Measurements from ENCODE around the gene SCAPER. TPM values are rescaled to one million over a fixed set of nuclear protein-coding genes. Genes with fewer than 3 reads are reported as not detected.
"Not testable (repeated sequence)": the region's sequence is repeated elsewhere in the genome, so short reads cannot be mapped to it uniquely, and the experiment has no call there.

The SCAPER gene
- total RNA-seq, 1 experiment from 2014 or later: 21.5 TPM

GRCh38 chr15:76687592-76687991 is 217.5 kb downstream of the SCAPER start:
- DNase-seq (ENCODE audit: low spot score); H3K27me3 ChIP-seq (replicated peaks; ENCODE audit: insufficient read depth, low read depth, low read length, poor library complexity); CTCF ChIA-PET; H3K9me3 ChIP-seq (ENCODE audit: low read depth, low read length, poor library complexity, severe bottlenecking); H3K27ac ChIP-seq (ENCODE audit: low read depth, low read length, poor library complexity, severe bottlenecking); H3K36me3 ChIP-seq (ENCODE audit: insufficient read depth, low read length, poor library complexity, severe bottlenecking); H3K4me3 ChIP-seq (ENCODE audit: low read depth, low read length, poor library complexity, severe bottlenecking); intact Hi-C loops (cut with micrococcal nuclease; ENCODE audit: unreplicated experiment); BruUV-seq (replicated peaks); POLR2A ChIA-PET (ENCODE audit: low non-redundant PET); H3K4me1 ChIP-seq (ENCODE audit: insufficient read depth, low read length, poor library complexity, severe bottlenecking): not testable (repeated sequence)

- no peak overlapping the region for H3K27ac ChIP-seq (ENCODE audit: low read depth, low read length, poor library complexity, severe bottlenecking)
- intact Hi-C loops (cut with micrococcal nuclease; ENCODE audit: unreplicated experiment): no loop called here
- CTCF ChIA-PET: no interaction called here
- POLR2A ChIA-PET (ENCODE audit: low non-redundant PET): no interaction called here
- no peaks in the 10 kb centered on the region for H3K36me3 ChIP-seq (ENCODE audit: insufficient read depth, low read length, poor library complexity, severe bottlenecking)
- TF ChIP-seq EZH2 (IDR thresholded peaks at IDR 0.05; ENCODE audit: borderline replicate concordance, low read depth, low read length, poor library complexity, severe bottlenecking) (no peak), CTCF (conservative IDR thresholded peaks at IDR 0.05; ENCODE audit: low read depth, low read length) (no peak)
- H3K4me3 ChIP-seq (ENCODE audit: low read depth, low read length, poor library complexity, severe bottlenecking): no peak overlapping the region
- no peaks in the 10 kb centered on the region for H3K9me3 ChIP-seq (ENCODE audit: low read depth, low read length, poor library complexity, severe bottlenecking)
- no peaks in the 10 kb centered on the region for H3K27me3 ChIP-seq (replicated peaks; ENCODE audit: insufficient read depth, low read depth, low read length, poor library complexity)
- H3K4me1 ChIP-seq (ENCODE audit: insufficient read depth, low read length, poor library complexity, severe bottlenecking): no peaks in the 10 kb centered on the region
- no peak for DNase-seq (ENCODE audit: low spot score)
- BruUV-seq (replicated peaks): no TSS peak
These were observed 221.1 kb downstream of the SCAPER start for GRCh38 chr15:76684002-76684401.

- ChIA-PET CTCF (no interaction called here), POLR2A (ENCODE audit: low non-redundant PET) (interaction anchor here (0.6 kb wide), 1 partner anchor 1210 kb away, joined by 3 read pairs; no protein-coding TSS in a partner anchor)
- TF ChIP-seq EZH2 (IDR thresholded peaks at IDR 0.05; ENCODE audit: borderline replicate concordance, low read depth, low read length, poor library complexity, severe bottlenecking): no peak
- H3K27ac ChIP-seq (ENCODE audit: low read depth, low read length, poor library complexity, severe bottlenecking): no peak overlapping the region
- BruUV-seq (replicated peaks): no TSS peak
- H3K27me3 ChIP-seq (replicated peaks; ENCODE audit: insufficient read depth, low read depth, low read length, poor library complexity): no peaks in the 10 kb centered on the region
- H3K4me3 ChIP-seq (ENCODE audit: low read depth, low read length, poor library complexity, severe bottlenecking): no peak overlapping the region
- no peak for DNase-seq (ENCODE audit: low spot score)
- no peaks in the 10 kb centered on the region for H3K36me3 ChIP-seq (ENCODE audit: insufficient read depth, low read length, poor library complexity, severe bottlenecking)
- H3K4me1 ChIP-seq (ENCODE audit: insufficient read depth, low read length, poor library complexity, severe bottlenecking): no peaks in the 10 kb centered on the region
- intact Hi-C loops (cut with micrococcal nuclease; ENCODE audit: unreplicated experiment): no loop called here
- H3K9me3 ChIP-seq (ENCODE audit: low read depth, low read length, poor library complexity, severe bottlenecking): no peaks in the 10 kb centered on the region
These were observed 222.3 kb downstream of the SCAPER start for GRCh38 chr15:76682833-76683232.

GRCh38 chr15:76682259-76682658 is 222.9 kb downstream of the SCAPER start:
- no peaks in the 10 kb centered on the region for H3K9me3 ChIP-seq (ENCODE audit: low read depth, low read length, poor library complexity, severe bottlenecking)
- ChIA-PET POLR2A (ENCODE audit: low non-redundant PET) (no interaction called here), CTCF (no interaction called here)

More at GRCh38 chr15:76682259-76682658, 222.9 kb downstream of the SCAPER start:
- Histone ChIP-seq H3K4me3 (ENCODE audit: low read depth, low read length, poor library complexity, severe bottlenecking) (no peak overlapping the region), H3K36me3 (ENCODE audit: insufficient read depth, low read length, poor library complexity, severe bottlenecking) (no peaks in the 10 kb centered on the region), H3K27me3 (replicated peaks; ENCODE audit: insufficient read depth, low read depth, low read length, poor library complexity) (no peaks in the 10 kb centered on the region), H3K4me1 (ENCODE audit: insufficient read depth, low read length, poor library complexity, severe bottlenecking) (no peaks in the 10 kb centered on the region), H3K27ac (ENCODE audit: low read depth, low read length, poor library complexity, severe bottlenecking) (no peak overlapping the region)
- intact Hi-C loops (cut with micrococcal nuclease; ENCODE audit: unreplicated experiment): no loop called here
- no peak for TF ChIP-seq CTCF (conservative IDR thresholded peaks at IDR 0.05; ENCODE audit: low read depth, low read length)
- no peak for TF ChIP-seq EZH2 (IDR thresholded peaks at IDR 0.05; ENCODE audit: borderline replicate concordance, low read depth, low read length, poor library complexity, severe bottlenecking)
- BruUV-seq (replicated peaks): no TSS peak
- no peak for DNase-seq (ENCODE audit: low spot score)
